H9 (cell line): ENCODE data around the gene ROBO3. TPM values are rescaled to one million over a fixed set of nuclear protein-coding genes. Genes with fewer than 3 reads are reported as not detected.

ENCODE experiments used
- DNase-seq: peaks from one replicate; pipeline ENCODE4 v3.0.0-alpha.2; 2017
- H2AFZ ChIP-seq: one replicate; pipeline ENCODE4 v1.6.1; 2013; ENCODE audit warnings: mild to moderate bottlenecking, low read length, control low read depth, moderate library complexity
- H2AK5ac ChIP-seq: 2 replicates; pipeline ENCODE4 v1.6.1; 2013; ENCODE audit warnings: low read length, control low read depth, mixed read lengths; ENCODE audit not compliant: insufficient read length
- H2BK120ac ChIP-seq: one replicate; pipeline ENCODE4 v1.6.1; 2013; ENCODE audit warnings: low read depth, mild to moderate bottlenecking, low read length, control low read depth, inconsistent platforms; ENCODE audit not compliant: poor library complexity, severe bottlenecking
- H2BK12ac ChIP-seq: 2 replicates; pipeline ENCODE4 v1.6.1; 2013; ENCODE audit warnings: low read length, control low read depth, mixed read lengths, low read depth; ENCODE audit not compliant: insufficient read length
- H2BK15ac ChIP-seq: 2 replicates; pipeline ENCODE4 v1.6.1; 2013; ENCODE audit warnings: low read depth, low read length, control low read depth
- H2BK20ac ChIP-seq: one replicate; pipeline ENCODE4 v1.6.1; 2013; ENCODE audit warnings: low read depth, mild to moderate bottlenecking, low read length, control low read depth, inconsistent platforms; ENCODE audit not compliant: poor library complexity, severe bottlenecking
- H2BK5ac ChIP-seq: 2 replicates; pipeline ENCODE4 v1.6.1; 2013; ENCODE audit warnings: low read length, control low read depth, mixed read lengths; ENCODE audit not compliant: insufficient read length
- H3K14ac ChIP-seq: 2 replicates; pipeline ENCODE4 v1.6.1; 2013; ENCODE audit warnings: low read length, control low read depth; ENCODE audit not compliant: insufficient read depth
- H3K18ac ChIP-seq: 2 replicates; pipeline ENCODE4 v1.6.1; 2013; ENCODE audit warnings: low read depth, mild to moderate bottlenecking, mixed read lengths, low read length, control low read depth; ENCODE audit not compliant: insufficient read length
- H3K23ac ChIP-seq: 2 replicates; pipeline ENCODE4 v1.6.1; 2013; ENCODE audit warnings: low read length, control low read depth, mixed read lengths, low read depth; ENCODE audit not compliant: insufficient read length
- H3K23me2 ChIP-seq: 2 replicates; pipeline ENCODE4 v1.6.1; 2013; ENCODE audit warnings: low read depth, mild to moderate bottlenecking, mixed read lengths, low read length, control low read depth; ENCODE audit not compliant: insufficient read length, poor library complexity, severe bottlenecking
- H3K27ac ChIP-seq: 2 replicates; pipeline ENCODE4 v1.5.1; 2013; ENCODE audit warnings: low read length, control low read depth, mixed read lengths, low read depth; ENCODE audit not compliant: insufficient read length
- H3K27me3 ChIP-seq: 2 replicates; pipeline ENCODE4 v1.6.1; 2013; ENCODE audit warnings: low read length, control low read depth, inconsistent platforms; ENCODE audit not compliant: insufficient read depth
- H3K4ac ChIP-seq: 2 replicates; pipeline ENCODE4 v1.6.1; 2013; ENCODE audit warnings: low read depth, mild to moderate bottlenecking, control low read depth, inconsistent platforms, low read length, moderate library complexity
- H3K4me1 ChIP-seq: 2 replicates; pipeline ENCODE4 v1.6.1; 2013; ENCODE audit warnings: low read length, control low read depth, inconsistent platforms; ENCODE audit not compliant: insufficient read depth
- H3K4me2 ChIP-seq: 2 replicates; pipeline ENCODE4 v1.6.1; 2013; ENCODE audit warnings: low read length, control low read depth, mixed read lengths; ENCODE audit not compliant: insufficient read length, insufficient read depth
- H3K56ac ChIP-seq: 2 replicates; pipeline ENCODE4 v1.6.1; 2013; ENCODE audit warnings: low read depth, mild to moderate bottlenecking, mixed read lengths, low read length, control low read depth; ENCODE audit not compliant: insufficient read length
- H3K79me1 ChIP-seq: 2 replicates; pipeline ENCODE4 v1.6.1; 2013; ENCODE audit warnings: low read depth, mild to moderate bottlenecking, moderate library complexity, low read length, control low read depth, inconsistent platforms; ENCODE audit not compliant: insufficient read depth, poor library complexity, severe bottlenecking
- H3K79me2 ChIP-seq: 2 replicates; pipeline ENCODE4 v1.6.1; 2013; ENCODE audit warnings: low read length, control low read depth, inconsistent platforms; ENCODE audit not compliant: insufficient read depth
- H3K9ac ChIP-seq: 2 replicates; pipeline ENCODE4 v1.6.1; 2013; ENCODE audit warnings: low read length, control low read depth, mixed read lengths; ENCODE audit not compliant: insufficient read length; ENCODE audit errors: extremely low read depth
- H3K9me3 ChIP-seq: one replicate; pipeline ENCODE4 v1.6.1; 2013; ENCODE audit warnings: low read depth, low read length, inconsistent platforms; ENCODE audit not compliant: control insufficient read depth
- H3T11ph ChIP-seq: one replicate; pipeline ENCODE4 v1.6.1; 2013; ENCODE audit warnings: mild to moderate bottlenecking, low read length, control low read depth, inconsistent platforms
- H4K20me1 ChIP-seq: one replicate; pipeline ENCODE4 v1.6.1; 2013; ENCODE audit not compliant: control insufficient read depth, insufficient read length, insufficient read depth
- H4K5ac ChIP-seq: 2 replicates; pipeline ENCODE4 v1.6.1; 2013; ENCODE audit warnings: low read depth, mild to moderate bottlenecking, mixed read lengths, low read length, control low read depth; ENCODE audit not compliant: insufficient read length
- H4K8ac ChIP-seq: replicated peaks from 2 replicates; pipeline ENCODE4 v1.6.1; 2013; ENCODE audit warnings: low read length, control low read depth, mixed read lengths, low read depth; ENCODE audit not compliant: insufficient read length
- H4K91ac ChIP-seq: 2 replicates; pipeline ENCODE4 v1.6.1; 2013; ENCODE audit warnings: low read depth, mild to moderate bottlenecking, moderate library complexity, mixed read lengths, low read length, control low read depth; ENCODE audit not compliant: insufficient read length
- H3K27ac Mint-ChIP-seq, 3 experiments: 2 replicates in 2 of 3; 3 replicates in 1 of 3; pipeline ENCODE4 v1.8.0; 2020 to 2021; ENCODE audit warnings: mixed read lengths in 3 of 3, mild to moderate bottlenecking in 1 of 3, moderate library complexity in 1 of 3
- H3K27me3 Mint-ChIP-seq: 2 replicates; pipeline ENCODE4 v1.8.0; 2021; ENCODE audit warnings: low read depth, mild to moderate bottlenecking, moderate library complexity, mixed read lengths
- H3K36me3 Mint-ChIP-seq, 3 experiments: 2 replicates in 2 of 3; 3 replicates in 1 of 3; pipeline ENCODE4 v1.8.0; 2020 to 2021; ENCODE audit warnings: low read depth in 3 of 3, mixed read lengths in 3 of 3; ENCODE audit not compliant: insufficient read depth in 1 of 3
- H3K4me1 Mint-ChIP-seq, 2 experiments: 2 replicates each; pipeline ENCODE4 v1.8.0; 2020; ENCODE audit warnings: mixed read lengths in 2 of 2
- H3K4me3 Mint-ChIP-seq, 2 experiments: 2 replicates in 1 of 2; 3 replicates in 1 of 2; pipeline ENCODE4 v1.8.0; 2020 to 2021; ENCODE audit warnings: mild to moderate bottlenecking in 2 of 2, mixed read lengths in 2 of 2, moderate library complexity in 1 of 2
- H3K9me3 Mint-ChIP-seq, 2 experiments: 2 replicates in 1 of 2; 3 replicates in 1 of 2; pipeline ENCODE4 v1.8.0; 2020; ENCODE audit warnings: mild to moderate bottlenecking in 2 of 2, mixed read lengths in 2 of 2, moderate library complexity in 1 of 2
- CTCF ChIP-seq: fragments of 200-600 bp; sonication (generic); conservative IDR thresholded peaks from 3 replicates; pipeline ENCODE4 v1.8.0; 2021; ENCODE audit warnings: antibody characterized with exemption, mild to moderate bottlenecking
- WGBS: extraction: QIAGEN DNeasy Blood & Tissue Kit; methylation state at CpG from one replicate; pipeline ENCODE4 v1.1.7; 2013; ENCODE audit warnings: missing lambda C conversion rate, low lambda C conversion rate, mixed read lengths; ENCODE audit not compliant: insufficient read length; ENCODE audit errors: extremely low coverage; 5-methylcytosine and 5-hydroxymethylcytosine counted together
- total RNA-seq: library from RNA; stranded (reverse); gene quantifications from 2 replicates; pipeline ENCODE4 v1.2.1, GENCODE V29; 2021

Gene ROBO3
- total RNA-seq, 1 experiment from 2014 or later: 12.6 TPM

- no peak overlapping the region for H3K9ac ChIP-seq
- no peak overlapping the region for H4K5ac ChIP-seq
- no CpG with 5 or more reads among the region's 3 CpGs for WGBS
- H2BK12ac ChIP-seq: no peak overlapping the region
- H4K8ac ChIP-seq: no peak overlapping the region
- H3K9me3 Mint-ChIP-seq: no peaks in the 10 kb centered on the region
- no peaks in the 10 kb centered on the region for H3K36me3 Mint-ChIP-seq
- no peak overlapping the region for H3T11ph ChIP-seq
- no peak overlapping the region for H2BK20ac ChIP-seq
- H3K4me2 ChIP-seq: no peak overlapping the region
- H3K56ac ChIP-seq: no peak overlapping the region
- no peak overlapping the region for H4K91ac ChIP-seq
- H3K14ac ChIP-seq: no peak overlapping the region
- no peaks in the 10 kb centered on the region for H4K20me1 ChIP-seq
- H2AFZ ChIP-seq: no peak overlapping the region
- no peaks in the 10 kb centered on the region for H3K23me2 ChIP-seq
- no peaks in the 10 kb centered on the region for H3K4me1 ChIP-seq
- H3K9me3 ChIP-seq: no peaks in the 10 kb centered on the region
- no peak for TF ChIP-seq CTCF
- H2AK5ac ChIP-seq: no peak overlapping the region
- no peak overlapping the region for H3K4me3 Mint-ChIP-seq
- no peak overlapping the region for H2BK5ac ChIP-seq
- H3K4me1 Mint-ChIP-seq: 0 out of 4 replicates have a peak, but pooled peaks cover 0 to 2% of the 10 kb centered on the region in 2 experiments
- H3K4ac ChIP-seq: no peak overlapping the region
- DNase-seq: no peak
- H2BK120ac ChIP-seq: no peak overlapping the region
- peaks cover 29% of the 10 kb centered on the region for H3K27me3 Mint-ChIP-seq
- H3K79me2 ChIP-seq: no peaks in the 10 kb centered on the region
- no peak overlapping the region for H2BK15ac ChIP-seq
- no peak overlapping the region for H3K27ac Mint-ChIP-seq
- no peak overlapping the region for H3K18ac ChIP-seq
- H3K27ac ChIP-seq: no peak overlapping the region
- H3K27me3 ChIP-seq: no peaks in the 10 kb centered on the region; the same call in 1 of the 2 replicates
- H3K23ac ChIP-seq: no peak overlapping the region
- no peaks in the 10 kb centered on the region for H3K79me1 ChIP-seq
These were observed 22.4 kb downstream of the ROBO3 start for GRCh38 chr11:124887667-124888013.
